Gastroesophageal sphincter (tissue), 3 donors: ENCODE data around the gene PALB2.

Experiments used
- CTCF ChIP-seq, 4 experiments: fragments of 200-600 bp in 2 of 4; fragments of 450-650 bp in 2 of 4; sonication (generic) in 1 of 4; IDR thresholded peaks; one replicate each; pipeline ENCODE4 v1.5.1; 2017 to 2019; ENCODE audit warnings: antibody characterized with exemption in 4 of 4, mild to moderate bottlenecking in 2 of 4, moderate library complexity in 2 of 4
- EP300 ChIP-seq: sonication (generic); formaldehyde crosslinking; IDR thresholded peaks from one replicate; pipeline ENCODE4 v1.6.1; 2017; ENCODE audit warnings: antibody characterized with exemption, mild to moderate bottlenecking
- POLR2A ChIP-seq, 2 donors: fragments of 450-650 bp; IDR thresholded peaks; one replicate each; pipeline ENCODE4 v1.6.1; 2017; ENCODE audit warnings: antibody characterized with exemption in 2 of 2, mild to moderate bottlenecking in 2 of 2, moderate library complexity in 1 of 2
- POLR2AphosphoS5 ChIP-seq: sonication (generic); formaldehyde crosslinking; IDR thresholded peaks from one replicate; pipeline ENCODE4 v1.6.1; 2017; ENCODE audit warnings: antibody characterized with exemption

- TF ChIP-seq POLR2A (IDR thresholded peaks at IDR 0.05) (no peak), CTCF (IDR thresholded peaks at IDR 0.05) (no peak), EP300 (no peak), POLR2AphosphoS5 (no peak)
These were observed 86.6 kb downstream of the PALB2 start for GRCh38 chr16:23554536-23554935.
